B cell (primary cell): ENCODE data around the gene SWSAP1. TPM values are rescaled to one million over a fixed set of nuclear protein-coding genes. Genes with fewer than 3 reads are reported as not detected.

Experiments
- ATAC-seq: fragments of 200-7000 bp; cut with Tn5 transposase; one replicate; pipeline ENCODE4 v1.10.0; 2021; ENCODE audit warnings: low read depth, mild to moderate bottlenecking, moderate number of reproducible peaks, moderate library complexity
- CTCF ChIA-PET: fragments of 350-600 bp; sonication (Branson Sonifier 250); formaldehyde crosslinking; loops from one replicate; lab custom pipeline; 2021; ENCODE audit warnings: antibody characterized with exemption, inconsistent platforms; lab: Charles Lee
- POLR2A ChIA-PET: fragments of 350-600 bp; sonication (Branson Sonifier 250); formaldehyde crosslinking; loops from one replicate; lab custom pipeline; 2021; ENCODE audit warnings: antibody characterized with exemption; lab: Charles Lee
- DNase-seq: peaks from one replicate; pipeline ENCODE4 v3.0.0; 2013
- H2AFZ ChIP-seq: 2 replicates; pipeline ENCODE4 v1.6.1; 2012; ENCODE audit warnings: mild to moderate bottlenecking, low read depth, low read length; ENCODE audit not compliant: insufficient read depth, poor library complexity, severe bottlenecking
- H3K27ac ChIP-seq, 2 donors: 1 replicate in 1 of 2; 2 replicates in 1 of 2; pipeline ENCODE4 v1.5.1; 2012 to 2013; ENCODE audit warnings: low read length in 2 of 2, mild to moderate bottlenecking in 2 of 2, moderate library complexity in 1 of 2
- H3K27me3 ChIP-seq, 4 experiments: fragments of 200-600 bp in 1 of 4; sonication (generic) in 1 of 4; replicated peaks in 1 of 4; 1 replicate in 2 of 4; 2 replicates in 2 of 4; pipeline versions ENCODE4 v1.6.1 to v1.7.0; 2013 to 2016; ENCODE audit warnings: low read length in 3 of 4, mild to moderate bottlenecking in 2 of 4, mixed read lengths in 1 of 4, moderate library complexity in 1 of 4; ENCODE audit not compliant: insufficient read depth in 4 of 4, control insufficient read depth in 3 of 4; ENCODE audit errors: control extremely low read depth in 1 of 4
- H3K36me3 ChIP-seq, 2 experiments: replicated peaks in 1 of 2; 1 replicate in 1 of 2; 2 replicates in 1 of 2; pipeline versions ENCODE4 v1.6.1 to v1.7.1; 2013; ENCODE audit warnings: low read length in 1 of 2; ENCODE audit not compliant: insufficient read depth in 2 of 2, control insufficient read depth in 1 of 2; ENCODE audit errors: control extremely low read depth in 1 of 2, extremely low read depth in 1 of 2
- H3K4me1 ChIP-seq, 2 donors: fragments of 200-600 bp in 1 of 2; sonication (generic) in 1 of 2; 1 replicate in 1 of 2; 2 replicates in 1 of 2; pipeline versions ENCODE4 v1.5.1 to v1.6.1; 2013 to 2017; ENCODE audit warnings: low read length in 2 of 2; ENCODE audit not compliant: control insufficient read depth in 2 of 2, insufficient read depth in 2 of 2
- H3K4me2 ChIP-seq: replicated peaks from 2 replicates; pipeline ENCODE3; 2012; ENCODE audit warnings: mild to moderate bottlenecking, low read depth, low read length; ENCODE audit not compliant: poor library complexity, severe bottlenecking
- H3K4me3 ChIP-seq, 5 experiments: fragments of 200-600 bp in 1 of 5; sonication (generic) in 1 of 5; 1 replicate in 3 of 5; 2 replicates in 2 of 5; pipeline versions ENCODE4 v1.5.1 to v1.7.0; 2011 to 2016; ENCODE audit warnings: low read length in 4 of 5, mild to moderate bottlenecking in 4 of 5, low read depth in 2 of 5, control low read depth in 1 of 5, moderate library complexity in 1 of 5; ENCODE audit not compliant: insufficient read depth in 1 of 5; ENCODE audit errors: control extremely low read depth in 1 of 5, extremely low read depth in 1 of 5
- H3K79me2 ChIP-seq: fragments of 200-600 bp; sonication (generic); one replicate; pipeline ENCODE4 v1.6.0; 2016; ENCODE audit warnings: low read length; ENCODE audit not compliant: control insufficient read depth, insufficient read depth
- H3K9ac ChIP-seq: fragments of 200-600 bp; sonication (generic); 2 replicates; pipeline ENCODE4 v1.6.1; 2017; ENCODE audit warnings: mild to moderate bottlenecking, low read length, moderate library complexity
- H3K9me3 ChIP-seq, 3 donors: one replicate each; pipeline versions ENCODE4 v1.6.1 to v1.7.1; 2013; ENCODE audit warnings: low read length in 2 of 3; ENCODE audit not compliant: control insufficient read depth in 2 of 3, insufficient read depth in 1 of 3; ENCODE audit errors: control extremely low read depth in 1 of 3
- H4K20me1 ChIP-seq: 2 replicates; pipeline ENCODE4 v1.6.0; 2012; ENCODE audit warnings: mild to moderate bottlenecking, low read length; ENCODE audit not compliant: insufficient read depth, control insufficient read depth, poor library complexity, severe bottlenecking
- H3K27ac Mint-ChIP-seq: one replicate; pipeline ENCODE4 v1.8.0; 2021; ENCODE audit warnings: mixed read lengths
- H3K27me3 Mint-ChIP-seq: one replicate; pipeline ENCODE4 v1.8.0; 2021; ENCODE audit warnings: mixed read lengths
- H3K4me1 Mint-ChIP-seq: one replicate; pipeline ENCODE4 v1.8.0; 2021; ENCODE audit warnings: mixed read lengths
- H3K4me3 Mint-ChIP-seq: one replicate; pipeline ENCODE4 v1.8.0; 2021; ENCODE audit warnings: mixed read lengths
- H3K9me3 Mint-ChIP-seq: one replicate; pipeline ENCODE4 v1.8.0; 2022; ENCODE audit warnings: mixed read lengths; ENCODE audit not compliant: insufficient read depth
- EZH2 ChIP-seq: IDR thresholded peaks from 2 replicates; pipeline ENCODE4 v1.6.1; 2012; ENCODE audit warnings: borderline replicate concordance, low read depth, mild to moderate bottlenecking, moderate library complexity, low read length; ENCODE audit not compliant: insufficient read depth, poor library complexity, severe bottlenecking
- WGBS: methylation state at CpG from one replicate; pipeline ENCODE4 v1.1.5; 2013; ENCODE audit warnings: missing lambda C conversion rate; ENCODE audit not compliant: insufficient coverage; 5-methylcytosine and 5-hydroxymethylcytosine counted together
- intact Hi-C: fragments of 100-400 bp; cut with micrococcal nuclease; formaldehyde crosslinking; loops from one replicate; pipeline ENCODE4 v1.10.0; 2022
- polyA plus RNA-seq: library from polyadenylated mRNA; depleted of rRNA; stranded (reverse); fragments of >200 nt; gene quantifications from 2 replicates; pipeline ENCODE4 v1.2.3, GENCODE V29; 2012
- total RNA-seq, 2 donors: library from RNA; stranded (reverse); fragments of 120-200 nt in 1 of 2; gene quantifications; 1 replicate in 1 of 2; 2 replicates in 1 of 2; pipeline versions ENCODE4 v1.2.3 to v1.2.4, GENCODE V29; 2013 to 2022
- TF ChIP-seq, protein P1 (sequence below): fragments of 200-600 bp; IDR thresholded peaks from one replicate; pipeline ENCODE4 v1.8.0; 2022; ENCODE audit warnings: antibody characterized with exemption, mild to moderate bottlenecking

The SWSAP1 gene
- total and polyA plus RNA-seq, 2 donors (not counting 1 experiment from before 2014, with no cell fraction given), result 5.0 to 7.6 TPM

DNA sequence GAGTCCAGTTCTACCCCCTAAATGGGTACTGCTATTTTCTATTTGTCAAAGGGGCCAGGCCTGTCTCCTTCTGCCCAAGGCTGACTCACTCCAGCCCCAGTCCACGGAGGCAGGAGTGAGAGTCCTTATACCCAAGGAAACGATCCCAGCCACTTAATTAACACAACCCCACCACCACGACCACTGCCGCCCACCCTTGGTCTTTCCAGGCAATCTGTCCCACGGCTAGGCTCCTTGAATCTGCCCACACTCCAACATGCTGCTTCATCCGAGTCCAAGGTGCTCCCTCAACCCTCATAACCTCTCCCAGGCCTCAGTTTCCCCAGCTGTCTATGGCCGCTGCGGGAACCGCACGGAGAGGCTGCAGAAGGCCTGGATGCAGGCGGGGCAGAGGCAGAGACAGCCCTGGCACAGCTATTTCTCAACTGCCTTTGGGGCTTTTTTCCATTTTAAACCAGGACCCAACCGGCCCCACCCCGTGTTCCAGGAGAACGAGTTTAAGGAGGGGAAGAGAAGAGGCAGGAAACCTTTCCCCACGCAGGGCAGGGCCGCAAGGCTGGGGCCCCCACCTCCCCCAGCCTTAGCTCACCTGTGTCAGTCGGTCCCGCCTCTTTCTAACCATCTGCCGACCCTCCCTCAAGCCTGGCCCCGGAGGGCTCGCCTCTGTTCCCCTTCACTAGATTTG is 35.8 kb upstream of the SWSAP1 start:
- peaks cover 8 to 12% of the 10 kb centered on the region in 2 experiments for H3K36me3 ChIP-seq
- TF ChIP-seq, protein P1, sequence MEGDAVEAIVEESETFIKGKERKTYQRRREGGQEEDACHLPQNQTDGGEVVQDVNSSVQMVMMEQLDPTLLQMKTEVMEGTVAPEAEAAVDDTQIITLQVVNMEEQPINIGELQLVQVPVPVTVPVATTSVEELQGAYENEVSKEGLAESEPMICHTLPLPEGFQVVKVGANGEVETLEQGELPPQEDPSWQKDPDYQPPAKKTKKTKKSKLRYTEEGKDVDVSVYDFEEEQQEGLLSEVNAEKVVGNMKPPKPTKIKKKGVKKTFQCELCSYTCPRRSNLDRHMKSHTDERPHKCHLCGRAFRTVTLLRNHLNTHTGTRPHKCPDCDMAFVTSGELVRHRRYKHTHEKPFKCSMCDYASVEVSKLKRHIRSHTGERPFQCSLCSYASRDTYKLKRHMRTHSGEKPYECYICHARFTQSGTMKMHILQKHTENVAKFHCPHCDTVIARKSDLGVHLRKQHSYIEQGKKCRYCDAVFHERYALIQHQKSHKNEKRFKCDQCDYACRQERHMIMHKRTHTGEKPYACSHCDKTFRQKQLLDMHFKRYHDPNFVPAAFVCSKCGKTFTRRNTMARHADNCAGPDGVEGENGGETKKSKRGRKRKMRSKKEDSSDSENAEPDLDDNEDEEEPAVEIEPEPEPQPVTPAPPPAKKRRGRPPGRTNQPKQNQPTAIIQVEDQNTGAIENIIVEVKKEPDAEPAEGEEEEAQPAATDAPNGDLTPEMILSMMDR, result no peak
- no peak for TF ChIP-seq EZH2
- POLR2A ChIA-PET, result interaction anchor here (1.6 to 2.2 kb wide), 2 partner anchors 35 to 37 kb away, joined by 4 to 8 read pairs; partner anchors contain the start of gene SWSAP1
- Mint-ChIP-seq H3K27me3 (no peaks in the 10 kb centered on the region), H3K9me3 (no peaks in the 10 kb centered on the region), H3K4me3 (peak overlapping the region; percentile 81), H3K4me1 (peaks cover 23% of the 10 kb centered on the region), H3K27ac (peak overlapping the region; percentile 61)
- CTCF ChIA-PET, result interaction anchor here (2.0 kb wide), 1 partner anchor 42 kb away, joined by 10 read pairs; no protein-coding TSS in a partner anchor
- H3K4me1 ChIP-seq, result peaks cover 10 to 16% of the 10 kb centered on the region in 2 donors
- peak overlapping the region; percentile 85 for H2AFZ ChIP-seq
- H3K4me3 ChIP-seq, result peak overlapping the region; percentile 51 to 65 (median 58)
- H4K20me1 ChIP-seq, result no peaks in the 10 kb centered on the region
- DNase-seq, result peak; percentile 13
- no peak for ATAC-seq
- H3K79me2 ChIP-seq, result no peaks in the 10 kb centered on the region
- 47% methylated on average over 18 of the region's 21 CpGs for WGBS
- no peaks in the 10 kb centered on the region for H3K27me3 ChIP-seq
- peak overlapping the region; percentile 95 for H3K4me2 ChIP-seq
- H3K9me3 ChIP-seq, result peaks cover 0 to 13% (median 0%) of the 10 kb centered on the region in 3 donors
- peak overlapping the region in 1 of 2 donors; percentile 15 for H3K27ac ChIP-seq
- intact Hi-C loops, result no loop called here
- H3K9ac ChIP-seq, result peak overlapping the region; percentile 67
